ENCODE results near the gene CMIP.

DNA sequence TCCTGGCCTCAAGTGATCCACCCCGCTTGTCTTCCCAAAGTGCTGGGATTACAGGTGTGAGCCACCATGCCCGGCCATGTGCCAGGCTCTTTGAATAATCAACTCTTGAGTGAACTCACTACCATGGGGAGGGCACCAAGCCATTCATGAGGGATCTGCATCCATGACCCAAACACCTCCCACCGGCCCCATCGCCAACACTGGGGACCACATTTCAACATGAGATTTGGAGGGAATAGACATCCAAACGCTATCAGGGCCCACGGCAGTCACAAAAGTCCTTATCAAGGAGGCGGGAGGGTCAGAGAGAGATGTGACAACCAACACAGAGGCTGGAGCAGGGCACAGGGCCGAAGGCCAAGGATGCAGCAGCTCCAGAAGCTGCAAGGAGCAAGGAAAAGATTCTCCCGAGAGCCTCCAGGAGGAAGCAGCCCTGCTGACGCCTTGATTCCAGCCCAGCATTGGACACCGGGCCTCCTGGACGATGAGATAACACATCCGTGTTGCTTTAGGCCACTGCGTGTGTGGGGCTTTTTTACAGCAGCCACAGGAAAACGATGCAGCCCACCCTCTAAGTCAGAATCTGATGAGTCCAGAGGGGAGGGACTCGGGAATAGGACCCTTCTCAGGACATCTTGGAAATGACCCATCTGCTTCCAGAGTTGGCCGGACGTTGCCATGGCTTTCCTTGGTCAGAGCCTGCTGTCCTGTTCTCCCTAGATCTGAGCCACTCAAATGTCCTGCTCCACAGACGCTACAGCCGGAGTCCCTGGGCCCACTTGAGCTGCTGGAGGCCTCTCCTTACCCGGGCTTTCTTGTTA is 47.3 kb upstream of the CMIP start:
- TF ChIP-seq, protein P1, sequence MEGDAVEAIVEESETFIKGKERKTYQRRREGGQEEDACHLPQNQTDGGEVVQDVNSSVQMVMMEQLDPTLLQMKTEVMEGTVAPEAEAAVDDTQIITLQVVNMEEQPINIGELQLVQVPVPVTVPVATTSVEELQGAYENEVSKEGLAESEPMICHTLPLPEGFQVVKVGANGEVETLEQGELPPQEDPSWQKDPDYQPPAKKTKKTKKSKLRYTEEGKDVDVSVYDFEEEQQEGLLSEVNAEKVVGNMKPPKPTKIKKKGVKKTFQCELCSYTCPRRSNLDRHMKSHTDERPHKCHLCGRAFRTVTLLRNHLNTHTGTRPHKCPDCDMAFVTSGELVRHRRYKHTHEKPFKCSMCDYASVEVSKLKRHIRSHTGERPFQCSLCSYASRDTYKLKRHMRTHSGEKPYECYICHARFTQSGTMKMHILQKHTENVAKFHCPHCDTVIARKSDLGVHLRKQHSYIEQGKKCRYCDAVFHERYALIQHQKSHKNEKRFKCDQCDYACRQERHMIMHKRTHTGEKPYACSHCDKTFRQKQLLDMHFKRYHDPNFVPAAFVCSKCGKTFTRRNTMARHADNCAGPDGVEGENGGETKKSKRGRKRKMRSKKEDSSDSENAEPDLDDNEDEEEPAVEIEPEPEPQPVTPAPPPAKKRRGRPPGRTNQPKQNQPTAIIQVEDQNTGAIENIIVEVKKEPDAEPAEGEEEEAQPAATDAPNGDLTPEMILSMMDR (IDR thresholded peaks at IDR 0.05) = no peak
- TF ChIP-seq POLR2A (IDR thresholded peaks at IDR 0.05) = no peak
